ENCODE results near the gene CFAP61.

DNA sequence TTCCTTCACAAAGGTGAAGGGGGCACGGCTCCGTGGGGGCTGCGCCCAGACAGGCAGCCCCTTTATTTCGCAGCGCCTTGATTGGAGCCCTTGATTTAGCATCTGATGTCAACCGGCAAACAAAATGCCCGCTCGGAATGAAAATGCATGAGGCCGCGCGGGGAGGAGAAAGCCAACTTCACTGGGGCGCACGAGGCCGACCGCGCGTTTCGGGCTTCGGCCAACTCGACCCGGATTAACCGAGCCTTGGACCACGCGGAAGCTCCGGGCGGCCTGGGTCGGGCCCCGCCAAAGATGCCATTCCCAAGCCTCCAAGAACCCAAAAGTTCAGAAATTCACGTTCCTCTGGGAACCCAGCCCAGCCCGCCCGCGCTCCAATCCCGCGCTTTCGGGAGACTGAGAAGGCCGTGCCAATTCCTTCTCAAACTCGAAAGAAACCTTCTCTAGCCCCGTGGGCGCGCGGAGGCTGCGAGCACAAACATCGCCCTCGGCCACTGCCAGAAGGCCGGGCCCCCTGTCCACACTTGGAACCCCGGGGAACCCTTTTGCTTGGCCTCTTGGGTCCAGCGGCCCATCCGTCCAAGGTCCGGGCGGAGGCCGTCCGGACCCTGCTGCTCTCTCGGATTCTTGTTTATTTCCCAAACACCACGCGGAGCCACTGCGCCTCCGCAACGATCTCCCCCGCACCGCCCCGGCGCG is 314.7 kb downstream of the CFAP61 start:
- TF ChIP-seq CTCF (IDR thresholded peaks at IDR 0.05) (no peak), POLR2A (IDR thresholded peaks at IDR 0.05) (no peak)
